GM12891 (cell line): ENCODE results near the gene DTNBP1.

Source experiments
- POLR2A ChIP-seq: IDR thresholded peaks from 2 replicates; pipeline ENCODE4 v1.6.1; 2011; ENCODE audit warnings: low read depth, low read length, control low read depth
- POLR2AphosphoS5 ChIP-seq: IDR thresholded peaks from 2 replicates; pipeline ENCODE4 v1.6.1; 2011; ENCODE audit warnings: low read depth, low read length, control low read depth
- TAF1 ChIP-seq: IDR thresholded peaks from 2 replicates; pipeline ENCODE4 v1.6.1; 2011; ENCODE audit warnings: low read depth, low read length, control low read depth

DNA sequence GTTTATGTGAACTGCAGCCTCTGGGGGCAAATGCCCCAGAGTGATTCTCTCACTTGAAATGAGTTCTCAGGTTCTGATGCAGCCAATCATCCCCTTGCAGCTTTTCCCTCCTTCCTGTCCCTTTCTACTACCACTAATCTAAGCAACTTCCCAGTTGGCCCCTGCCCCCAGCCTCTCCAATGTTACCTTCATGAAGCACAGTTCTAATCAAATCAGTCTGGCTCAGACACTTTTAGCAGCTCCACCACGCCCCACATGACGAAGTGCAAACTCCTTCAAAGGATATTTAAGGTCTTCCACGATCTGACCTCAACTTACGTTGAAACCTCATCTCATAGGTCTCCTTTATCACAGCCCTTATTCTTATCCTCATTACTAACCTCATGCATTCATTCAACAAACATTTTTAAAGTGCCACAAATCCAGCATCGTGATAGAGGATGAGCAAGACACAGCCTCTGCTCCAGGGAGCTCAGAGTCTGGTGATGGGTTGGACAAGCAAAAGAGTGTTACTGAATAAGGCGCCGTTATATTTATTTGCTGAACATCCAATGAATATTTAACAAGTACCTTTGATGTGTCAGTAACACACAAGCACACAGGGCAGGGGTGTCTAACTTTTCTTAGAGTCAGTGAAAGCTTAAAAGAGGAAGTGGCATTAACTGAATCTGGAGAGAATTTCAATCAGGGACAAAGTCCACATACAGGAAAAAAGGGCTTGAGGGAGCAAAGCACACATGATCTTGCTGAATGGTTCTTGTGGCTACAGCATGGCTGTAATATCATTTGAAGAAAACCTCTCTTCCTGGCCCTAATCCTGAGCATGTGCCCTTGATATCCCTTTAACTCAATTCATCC, 20.4 kb upstream of the DTNBP1 start:
- TF ChIP-seq POLR2AphosphoS5: no peak
- TF ChIP-seq TAF1: no peak
- TF ChIP-seq POLR2A: no peak
